Esophagus squamous epithelium (tissue), 5 donors: ENCODE measurements around the gene RAB8B. TPM values are rescaled to one million over a fixed set of nuclear protein-coding genes. Genes with fewer than 3 reads are reported as not detected.

Experiments used
- DNase-seq: peaks from one replicate; lab custom pipeline; 2025; lab: John Stamatoyannopoulos, UW
- H3K27ac ChIP-seq, 4 donors: fragments of 200-600 bp; sonication (generic); one replicate each; pipeline ENCODE4 v1.5.1; 2016 to 2019; ENCODE audit warnings: mild to moderate bottlenecking in 1 of 4
- H3K27me3 ChIP-seq, 4 donors: fragments of 200-600 bp; sonication (generic); 1 replicate in 3 of 4; 2 replicates in 1 of 4; pipeline versions ENCODE4 v1.5.1 to v1.6.0; 2017 to 2021; ENCODE audit warnings: antibody characterized with exemption in 1 of 4
- H3K36me3 ChIP-seq, 3 donors: fragments of 200-600 bp; sonication (generic); one replicate each; pipeline ENCODE4 v1.5.1; 2016 to 2019
- H3K4me1 ChIP-seq, 3 donors: fragments of 200-600 bp; sonication (generic); one replicate each; pipeline ENCODE4 v1.5.1; 2017 to 2019
- H3K4me3 ChIP-seq, 4 donors: fragments of 200-600 bp; sonication (generic); 1 replicate in 3 of 4; 2 replicates in 1 of 4; pipeline ENCODE4 v1.5.1; 2016 to 2019; ENCODE audit warnings: mild to moderate bottlenecking in 2 of 4, moderate library complexity in 1 of 4
- H3K9me3 ChIP-seq, 3 donors: fragments of 200-600 bp; sonication (generic); one replicate each; pipeline ENCODE4 v1.5.1; 2016 to 2019
- CTCF ChIP-seq, 6 experiments: fragments of 450-650 bp in 4 of 6; fragments of 200-600 bp in 2 of 6; sonication (generic) in 2 of 6; IDR thresholded peaks; one replicate each; pipeline ENCODE4 v1.5.1; 2016 to 2019; ENCODE audit warnings: antibody characterized with exemption in 6 of 6, mild to moderate bottlenecking in 4 of 6, moderate library complexity in 4 of 6
- POLR2A ChIP-seq, 4 donors: fragments of 450-650 bp; IDR thresholded peaks; one replicate each; pipeline ENCODE4 v1.6.1; 2017; ENCODE audit warnings: antibody characterized with exemption in 4 of 4, mild to moderate bottlenecking in 4 of 4, moderate library complexity in 3 of 4
- WGBS, 2 donors: methylation state at CpG; one replicate each; pipeline ENCODE4 v1.1.5; 2018; 5-methylcytosine and 5-hydroxymethylcytosine counted together
- intact Hi-C: fragments of 100-400 bp; cut with DNase I; formaldehyde crosslinking; loops from one replicate; pipeline ENCODE4 v1.15.0; 2022
- total RNA-seq, 4 donors: library from RNA; depleted of rRNA; stranded (reverse); fragments of >200 nt; gene quantifications; one replicate each; pipeline ENCODE4 v1.1.0, GENCODE V29; 2016
- donor health status: DM: yes; HTN: yes; CAD: no.

RAB8B gene
- total RNA-seq, 4 donors from 2014 or later: 3.1 to 22.7 (median 10.0) TPM

- no peak for TF ChIP-seq CTCF (IDR thresholded peaks at IDR 0.05)
- no peak for TF ChIP-seq POLR2A (IDR thresholded peaks at IDR 0.05)
- DNase-seq: no peak
- Histone ChIP-seq H3K27ac (no peak overlapping the region), H3K27me3 (no peaks in the 10 kb centered on the region), H3K4me3 (no peak overlapping the region), H3K9me3 (no peaks in the 10 kb centered on the region), H3K36me3 (no peaks in the 10 kb centered on the region), H3K4me1 (peaks cover 0 to 26% (median 7%) of the 10 kb centered on the region in 3 donors)
- 100% methylated on average over 2 of the region's 2 CpGs for WGBS, 2 donors
- intact Hi-C loops: no loop called here
Measured at GRCh38 chr15:63227689-63228088, 38.3 kb downstream of the RAB8B start.

GRCh38 chr15:63231206-63231605 lies 41.8 kb downstream of the RAB8B start:
- no peak for TF ChIP-seq POLR2A (IDR thresholded peaks at IDR 0.05)
- no peak for TF ChIP-seq CTCF (IDR thresholded peaks at IDR 0.05)
- Histone ChIP-seq H3K27ac (no peak overlapping the region), H3K27me3 (no peaks in the 10 kb centered on the region), H3K4me3 (no peak overlapping the region), H3K9me3 (no peaks in the 10 kb centered on the region), H3K4me1 (peaks cover 14 to 60% (median 30%) of the 10 kb centered on the region in 3 donors), H3K36me3 (no peaks in the 10 kb centered on the region)
- DNase-seq: no peak
- intact Hi-C loops: no loop called here
- 85 to 90% methylated on average over 3 of the region's 3 CpGs for WGBS, 2 donors

- Histone ChIP-seq H3K4me1 (peaks cover 14 to 59% (median 30%) of the 10 kb centered on the region in 3 donors), H3K4me3 (no peak overlapping the region), H3K27ac (no peak overlapping the region), H3K36me3 (no peaks in the 10 kb centered on the region), H3K27me3 (no peaks in the 10 kb centered on the region), H3K9me3 (no peaks in the 10 kb centered on the region)
- DNase-seq: no peak
- TF ChIP-seq POLR2A (IDR thresholded peaks at IDR 0.05) (no peak), CTCF (IDR thresholded peaks at IDR 0.05) (no peak)
- 59 to 67% methylated on average over 1 of the region's 1 CpG for WGBS, 2 donors
- intact Hi-C loops: no loop called here
Measured at GRCh38 chr15:63231706-63232105, 42.3 kb downstream of the RAB8B start.

- no peak for DNase-seq
- Histone ChIP-seq H3K27ac (peak overlapping the region in 1 of 4 donors; percentile 31), H3K4me1 (peaks cover 14 to 58% (median 30%) of the 10 kb centered on the region in 3 donors), H3K9me3 (no peaks in the 10 kb centered on the region), H3K27me3 (no peaks in the 10 kb centered on the region), H3K4me3 (no peak overlapping the region), H3K36me3 (no peaks in the 10 kb centered on the region)
- TF ChIP-seq CTCF (IDR thresholded peaks at IDR 0.05): no peak
- no peak for TF ChIP-seq POLR2A (IDR thresholded peaks at IDR 0.05)
- 59 to 65% methylated on average over 4 of the region's 4 CpGs for WGBS, 2 donors
- intact Hi-C loops: no loop called here
Measured at GRCh38 chr15:63232405-63232804, 43.0 kb downstream of the RAB8B start.

GRCh38 chr15:63232943-63233342 lies 43.5 kb downstream of the RAB8B start:
- Histone ChIP-seq H3K27me3 (no peaks in the 10 kb centered on the region), H3K27ac (no peak overlapping the region), H3K4me3 (no peak overlapping the region), H3K4me1 (peaks cover 14 to 55% (median 30%) of the 10 kb centered on the region in 3 donors), H3K9me3 (no peaks in the 10 kb centered on the region), H3K36me3 (no peaks in the 10 kb centered on the region)
- DNase-seq: no peak
- intact Hi-C loops: no loop called here
- 92 to 93% methylated on average over 5 of the region's 5 CpGs for WGBS, 2 donors
- TF ChIP-seq CTCF (IDR thresholded peaks at IDR 0.05): no peak
- TF ChIP-seq POLR2A (IDR thresholded peaks at IDR 0.05): no peak
